Left ventricle myocardium inferior (tissue), 1 donor: ENCODE data around the gene DOCK10. TPM values are rescaled to one million over a fixed set of nuclear protein-coding genes. Genes with fewer than 3 reads are reported as not detected.

Experiments used
- DNase-seq: peaks from one replicate; pipeline ENCODE4 v3.0.0-alpha.2; 2020
- H3K27ac ChIP-seq: fragments of 200-600 bp; replicated peaks from 2 replicates; pipeline ENCODE4 v1.8.0; 2021
- H3K27me3 ChIP-seq: fragments of 200-600 bp; 2 replicates; pipeline ENCODE4 v1.8.0; 2021; ENCODE audit warnings: low read depth
- H3K36me3 ChIP-seq: fragments of 200-600 bp; 2 replicates; pipeline ENCODE4 v1.8.0; 2021
- H3K4me1 ChIP-seq: fragments of 200-600 bp; 2 replicates; pipeline ENCODE4 v1.8.0; 2021
- H3K4me3 ChIP-seq: fragments of 200-600 bp; 2 replicates; pipeline ENCODE4 v1.8.0; 2021; ENCODE audit warnings: mild to moderate bottlenecking, moderate library complexity
- H3K9me3 ChIP-seq: fragments of 200-600 bp; replicated peaks from 2 replicates; pipeline ENCODE4 v1.8.0; 2021
- CTCF ChIP-seq: fragments of 200-600 bp; IDR thresholded peaks from 2 replicates; pipeline ENCODE4 v1.8.0; 2021; ENCODE audit warnings: antibody characterized with exemption, mild to moderate bottlenecking, borderline replicate concordance
- intact Hi-C: fragments of 100-400 bp; cut with micrococcal nuclease; formaldehyde crosslinking; loops from one replicate; pipeline ENCODE4 v1.11.0; 2022
- total RNA-seq: library from RNA; stranded (reverse); fragmentation: NEBNext Ultra II Directional; extraction: Animal tissue kit (Norgen Biotek cat#: 25700); gene quantifications from one replicate; pipeline ENCODE4 v1.2.1, GENCODE V29; 2021
- donor health status: DM: no; HTN: yes; CAD: no; lungs with severe emphysema.

Gene DOCK10
- total RNA-seq, 1 donor from 2014 or later: 1.6 TPM

GRCh38 chr2:224747765-224748164 is 294.5 kb downstream of the DOCK10 start:
- TF ChIP-seq CTCF: no peak
- Histone ChIP-seq H3K36me3 (no peaks in the 10 kb centered on the region), H3K4me1 (no peaks in the 10 kb centered on the region), H3K27me3 (no peaks in the 10 kb centered on the region), H3K27ac (no peak overlapping the region), H3K9me3 (no peaks in the 10 kb centered on the region), H3K4me3 (no peak overlapping the region)
- intact Hi-C loops: no loop called here
- DNase-seq: no peak

- no peak for TF ChIP-seq CTCF
- no peaks in the 10 kb centered on the region for H3K4me1 ChIP-seq
- intact Hi-C loops: no loop called here
- H3K36me3 ChIP-seq: no peaks in the 10 kb centered on the region
- peaks cover 15% of the 10 kb centered on the region for H3K9me3 ChIP-seq
- no peaks in the 10 kb centered on the region for H3K27me3 ChIP-seq
- H3K4me3 ChIP-seq: no peak overlapping the region
- DNase-seq: no peak
- no peak overlapping the region for H3K27ac ChIP-seq
Observed at GRCh38 chr2:224736227-224736626, 306.0 kb downstream of the DOCK10 start.

- TF ChIP-seq CTCF: no peak
- Histone ChIP-seq H3K4me1 (no peaks in the 10 kb centered on the region), H3K9me3 (peaks cover 15% of the 10 kb centered on the region), H3K36me3 (no peaks in the 10 kb centered on the region), H3K27ac (no peak overlapping the region), H3K27me3 (no peaks in the 10 kb centered on the region), H3K4me3 (no peak overlapping the region)
- DNase-seq: no peak
- intact Hi-C loops: no loop called here
Observed at GRCh38 chr2:224734949-224735348, 307.3 kb downstream of the DOCK10 start.

- Histone ChIP-seq H3K4me1 (no peaks in the 10 kb centered on the region), H3K36me3 (no peaks in the 10 kb centered on the region), H3K27me3 (no peaks in the 10 kb centered on the region), H3K9me3 (peaks cover 31% of the 10 kb centered on the region), H3K27ac (no peak overlapping the region), H3K4me3 (no peak overlapping the region)
- intact Hi-C loops: no loop called here
- no peak for TF ChIP-seq CTCF
- DNase-seq: no peak
Observed at GRCh38 chr2:224731665-224732064, 310.6 kb downstream of the DOCK10 start.

DNA sequence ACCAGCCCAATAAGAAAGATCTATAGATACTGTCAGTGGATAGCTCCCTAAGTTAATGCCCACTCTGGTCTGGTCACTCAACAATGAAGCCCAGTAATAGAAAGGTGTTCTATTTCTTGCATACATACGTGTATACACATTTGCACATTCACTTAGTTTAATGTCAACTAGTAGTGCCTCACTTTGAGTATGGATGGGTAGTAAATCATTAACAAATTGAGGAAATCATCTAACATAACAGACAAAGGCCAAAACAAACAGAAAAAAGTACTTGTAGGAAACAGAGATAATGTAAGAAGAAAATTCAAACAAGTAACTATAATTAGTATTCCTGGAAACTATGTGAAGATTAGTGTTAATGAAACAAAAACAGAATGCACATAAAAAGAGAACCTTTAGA is 312.8 kb downstream of the DOCK10 start:
- intact Hi-C loops: no loop called here
- Histone ChIP-seq H3K4me3 (no peak overlapping the region), H3K27me3 (no peaks in the 10 kb centered on the region), H3K27ac (no peak overlapping the region), H3K36me3 (no peaks in the 10 kb centered on the region), H3K9me3 (peaks cover 22% of the 10 kb centered on the region), H3K4me1 (no peaks in the 10 kb centered on the region)
- TF ChIP-seq CTCF: no peak
- DNase-seq: no peak

GRCh38 chr2:224724331-224724730 is 317.9 kb downstream of the DOCK10 start:
- H3K27me3 ChIP-seq: no peaks in the 10 kb centered on the region
- no peak for DNase-seq
- TF ChIP-seq CTCF: no peak
- H3K36me3 ChIP-seq: no peaks in the 10 kb centered on the region
- intact Hi-C loops: no loop called here
- no peaks in the 10 kb centered on the region for H3K4me1 ChIP-seq
- H3K4me3 ChIP-seq: no peak overlapping the region
- no peak overlapping the region for H3K27ac ChIP-seq
- H3K9me3 ChIP-seq: peaks cover 20% of the 10 kb centered on the region
